GM04504 (cell line): ENCODE results near the gene NPTX1.

Source experiments
- DNase-seq: peaks from one replicate; pipeline ENCODE4 v3.0.0-alpha.2; 2012; ENCODE audit warnings: low read depth

NPTX1 gene

GRCh38 chr17:80478487-80479245, 2.3 kb upstream of the NPTX1 start:
- no peak for DNase-seq

DNA sequence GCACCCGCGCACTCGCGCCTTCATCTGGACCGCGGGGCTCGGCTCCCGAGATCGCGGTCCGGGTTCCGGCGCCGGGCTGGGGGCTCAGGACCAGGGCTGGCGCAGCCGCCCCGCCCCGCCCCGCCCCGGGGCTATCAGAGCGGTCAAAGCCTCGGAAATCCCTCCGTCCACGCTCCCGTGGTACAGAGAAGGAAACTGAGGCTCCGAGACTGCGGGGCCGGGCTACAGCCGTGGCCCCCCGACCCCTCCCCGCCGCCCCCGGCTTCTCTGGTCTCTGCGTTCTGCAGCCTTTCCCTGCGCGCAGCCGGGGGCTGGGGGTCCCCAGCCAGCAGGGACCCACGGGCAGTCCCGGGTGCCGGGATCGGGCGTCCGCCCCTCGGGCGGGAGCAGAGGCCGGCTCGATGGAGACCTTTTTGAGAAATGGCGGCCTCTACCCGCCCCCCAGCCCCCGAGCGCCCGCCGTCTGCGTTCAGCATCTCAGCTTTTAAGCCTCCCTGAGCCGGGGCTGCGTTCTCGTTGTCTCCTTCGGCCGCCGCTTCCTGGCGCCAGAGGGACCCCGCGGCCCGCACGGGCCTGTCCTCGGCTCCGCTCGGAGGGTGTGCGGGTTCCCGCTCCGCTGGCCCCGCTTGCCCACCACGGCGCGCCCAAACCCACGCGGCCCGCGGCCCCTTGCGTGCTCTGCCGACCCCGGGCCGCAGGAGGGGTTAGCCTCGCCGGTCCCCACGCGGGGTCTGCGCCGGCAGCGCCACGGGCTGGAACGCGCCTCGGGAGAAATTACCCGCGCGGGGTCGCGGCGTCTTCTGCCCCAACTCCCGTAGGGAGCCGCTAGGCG, 1.5 kb upstream of the NPTX1 start:
- DNase-seq = no peak

DNA sequence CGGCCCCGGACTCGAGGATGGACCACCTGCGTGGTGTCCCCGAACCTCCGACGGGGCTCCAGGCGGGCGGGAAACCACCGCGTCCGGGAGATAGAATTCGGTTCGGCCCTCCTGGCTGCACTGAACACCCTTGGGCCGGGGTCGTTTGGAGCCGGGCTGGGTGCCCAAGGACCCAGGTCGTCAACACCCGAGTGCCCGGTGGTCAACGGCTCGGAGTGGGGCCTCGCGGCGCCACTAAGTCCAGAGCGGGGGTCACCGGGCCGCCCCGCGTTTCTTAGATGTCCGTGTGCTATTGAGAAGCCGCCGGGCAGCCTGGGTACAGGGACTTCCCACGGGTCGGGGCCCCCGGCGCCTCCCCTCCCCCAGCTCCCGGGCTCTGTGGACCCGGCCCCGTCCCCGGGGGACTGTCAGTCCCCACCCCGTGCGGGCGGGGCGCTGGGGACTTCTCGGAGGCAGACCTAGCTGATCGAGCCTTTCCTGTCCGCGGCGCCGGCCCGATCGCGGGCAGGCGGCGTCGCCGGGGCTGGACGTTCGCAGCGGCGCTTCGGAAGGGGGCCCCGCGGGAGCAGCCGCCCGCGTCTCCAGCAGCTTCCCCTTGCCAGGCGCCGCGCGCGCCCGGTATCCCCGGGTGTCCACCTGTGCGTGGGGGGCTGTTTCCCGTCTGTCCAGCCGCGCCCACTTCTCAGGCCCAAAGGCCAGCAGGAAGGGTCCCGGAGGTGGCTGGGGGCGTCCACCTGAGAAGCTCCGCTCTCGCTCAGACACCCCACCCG, 655 bp upstream of the NPTX1 start:
- DNase-seq = no peak

DNA sequence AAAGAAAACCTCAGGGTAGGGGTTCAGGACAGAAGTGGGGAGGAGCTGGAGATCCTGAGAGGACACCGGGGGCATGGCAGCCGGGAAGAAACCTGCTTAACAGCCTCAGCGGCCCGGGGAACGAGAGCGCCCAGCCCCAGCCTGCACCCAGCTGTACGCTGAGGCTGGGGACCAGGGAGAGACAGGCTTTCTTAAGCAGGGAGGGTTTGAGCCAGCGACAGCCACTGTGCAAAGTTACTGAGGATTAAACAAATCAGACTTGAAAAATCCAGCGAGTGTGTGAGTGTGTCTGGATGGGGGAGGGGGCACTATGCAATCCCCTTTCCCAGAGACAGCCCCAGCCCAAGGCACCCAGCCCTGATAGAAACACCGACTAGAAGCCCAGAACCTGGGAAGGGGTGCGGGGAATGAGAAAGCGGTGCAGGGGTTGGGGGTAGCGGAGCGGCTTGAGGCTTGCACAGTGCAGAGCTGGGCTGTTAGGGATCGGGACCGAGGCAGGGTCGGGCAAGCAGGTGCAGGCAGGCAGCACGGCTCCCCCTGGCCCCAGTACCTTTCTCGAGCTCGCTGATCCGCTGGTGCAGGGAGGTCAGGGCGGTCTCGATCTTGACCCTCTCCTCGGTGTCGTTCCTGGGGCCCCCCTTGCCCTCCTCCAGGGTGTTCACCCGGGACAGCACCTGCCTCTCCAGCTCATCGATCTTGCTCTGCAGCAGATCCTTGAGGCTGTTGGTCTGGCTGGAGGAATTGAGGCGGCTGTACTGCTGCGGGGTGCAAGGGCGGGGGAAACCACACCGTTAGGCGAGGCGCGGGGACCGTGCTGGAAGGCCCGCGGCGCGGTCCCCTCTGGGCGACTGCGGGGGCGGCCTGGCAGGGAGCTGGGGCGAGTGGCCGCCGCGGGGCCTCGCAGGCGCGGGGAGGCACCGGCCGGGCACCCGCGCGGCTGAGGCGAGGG, 1.2 kb downstream of the NPTX1 start:
- DNase-seq = no peak

- DNase-seq = no peak
These were observed 2.0 kb downstream of the NPTX1 start for GRCh38 chr17:80474231-80474960.

- no peak for DNase-seq
These were observed 2.7 kb downstream of the NPTX1 start for GRCh38 chr17:80473701-80474100.

- DNase-seq = no peak
These were observed 3.4 kb downstream of the NPTX1 start for GRCh38 chr17:80472996-80473395.

- DNase-seq = no peak
These were observed 4.5 kb downstream of the NPTX1 start for GRCh38 chr17:80471922-80472321.

DNA sequence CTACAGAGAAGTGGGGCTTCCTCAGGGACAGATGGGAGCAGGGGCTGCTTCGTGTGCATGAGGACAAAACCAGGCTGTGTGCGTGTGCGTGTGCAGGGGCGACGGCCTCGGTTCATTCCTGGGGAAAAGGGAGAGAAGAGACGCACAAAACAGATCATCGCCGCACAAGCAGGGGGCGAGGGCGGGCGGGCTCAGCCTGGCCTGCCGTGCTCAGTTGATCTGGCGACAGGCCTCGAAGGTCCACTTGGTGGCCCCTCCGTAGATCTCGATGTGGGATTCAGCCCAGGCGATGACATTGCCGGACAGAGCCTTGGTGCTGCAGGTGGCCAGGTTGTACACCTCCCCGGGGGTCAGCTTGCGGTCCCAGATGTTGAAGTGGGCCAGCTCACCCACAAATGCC, 5.8 kb downstream of the NPTX1 start:
- DNase-seq = no peak

DNA sequence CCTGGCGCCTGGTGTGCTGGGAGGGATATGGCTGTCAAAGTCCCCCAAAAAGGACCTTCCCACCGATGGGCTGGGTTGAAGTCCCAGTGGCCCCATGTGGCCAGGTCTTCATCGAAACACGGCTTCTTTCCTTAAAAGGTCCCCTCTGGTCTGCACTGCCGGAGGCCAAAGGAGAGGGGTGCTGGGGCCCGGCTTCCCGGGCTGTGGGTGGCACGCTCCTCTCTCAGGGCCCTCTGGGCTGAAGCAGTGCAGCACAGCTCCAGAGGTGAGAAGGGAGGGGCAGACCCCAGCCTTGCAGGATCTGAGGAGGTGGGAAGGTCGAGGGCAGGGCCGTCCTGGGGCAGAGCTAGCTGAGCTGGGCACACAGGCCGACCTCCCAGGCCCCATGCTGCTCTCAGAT, 6.7 kb downstream of the NPTX1 start:
- DNase-seq = no peak

GRCh38 chr17:80468781-80469493, 7.5 kb downstream of the NPTX1 start:
- no peak for DNase-seq

DNA sequence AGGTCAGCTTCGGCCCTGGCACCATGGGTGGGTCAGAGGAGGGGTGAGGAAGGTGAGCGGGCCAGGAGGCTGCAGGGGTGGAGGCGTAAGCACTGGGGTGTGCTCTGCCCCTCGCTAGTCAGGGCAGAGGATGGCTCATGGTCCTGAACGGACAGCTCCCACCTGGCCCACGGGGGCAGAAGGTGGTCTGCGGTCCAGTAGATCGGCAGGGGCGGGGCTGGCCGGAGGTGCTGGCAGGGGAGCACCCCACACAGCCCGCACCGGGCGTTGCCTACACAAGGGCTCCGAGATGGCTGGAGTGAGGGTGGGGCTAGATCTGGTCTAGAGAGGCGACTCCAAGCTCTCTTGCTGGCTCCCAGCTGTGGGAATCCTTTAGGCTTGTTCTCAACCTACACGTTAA, 8.2 kb downstream of the NPTX1 start:
- DNase-seq = no peak

GRCh38 chr17:80466188-80466705, 10.2 kb downstream of the NPTX1 start:
- no peak for DNase-seq

DNA sequence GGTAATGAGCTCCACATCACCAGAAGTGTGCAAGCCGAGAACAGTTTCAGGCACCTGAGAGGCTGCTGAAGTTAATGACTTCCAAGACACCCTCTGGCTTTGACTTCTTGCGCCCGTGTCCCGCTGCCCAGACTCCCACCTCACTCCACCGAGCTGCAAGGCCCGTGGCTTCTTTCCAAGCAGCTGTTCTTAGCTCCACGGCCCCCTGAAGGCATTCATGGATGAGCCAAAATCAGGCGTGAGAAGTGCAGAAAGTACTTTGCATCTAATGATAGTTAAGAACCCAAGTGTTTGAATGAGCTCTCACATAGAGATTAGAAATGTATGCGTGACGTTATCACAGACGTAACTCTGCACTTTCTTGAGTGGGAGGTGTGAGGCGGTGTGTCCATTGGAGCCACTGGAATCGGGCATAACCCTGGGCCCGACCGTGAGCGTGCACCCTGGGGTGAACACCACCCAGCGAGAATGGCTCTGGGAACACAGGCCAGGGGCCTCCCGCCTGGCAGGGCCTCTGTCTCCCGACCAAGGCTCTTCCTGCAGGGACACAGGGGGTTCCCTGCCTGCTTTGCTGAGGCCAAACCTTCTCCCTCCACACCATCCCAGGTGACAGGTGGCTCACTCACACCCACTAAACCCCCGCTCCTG, 11.0 kb downstream of the NPTX1 start:
- DNase-seq = no peak

DNA sequence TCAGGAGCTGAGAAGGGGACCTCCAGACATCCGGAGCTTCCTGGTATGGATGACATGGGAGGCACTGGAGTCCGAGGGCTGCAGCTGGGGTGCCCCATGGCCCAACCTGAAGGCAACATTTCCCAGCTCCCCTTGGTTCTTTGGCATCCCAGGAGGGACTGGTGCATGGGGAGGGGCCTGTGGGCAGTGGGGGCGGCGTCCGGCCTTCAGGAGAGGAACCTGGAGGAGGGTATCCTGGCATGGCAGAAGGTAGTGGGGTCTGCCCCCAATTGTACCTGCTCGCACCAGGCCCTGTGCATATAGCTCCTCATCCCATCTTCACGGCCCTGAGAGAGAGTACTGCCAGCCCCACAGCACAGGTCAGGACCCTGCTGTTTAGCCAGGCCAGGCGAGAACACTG, 11.9 kb downstream of the NPTX1 start:
- DNase-seq = no peak

DNA sequence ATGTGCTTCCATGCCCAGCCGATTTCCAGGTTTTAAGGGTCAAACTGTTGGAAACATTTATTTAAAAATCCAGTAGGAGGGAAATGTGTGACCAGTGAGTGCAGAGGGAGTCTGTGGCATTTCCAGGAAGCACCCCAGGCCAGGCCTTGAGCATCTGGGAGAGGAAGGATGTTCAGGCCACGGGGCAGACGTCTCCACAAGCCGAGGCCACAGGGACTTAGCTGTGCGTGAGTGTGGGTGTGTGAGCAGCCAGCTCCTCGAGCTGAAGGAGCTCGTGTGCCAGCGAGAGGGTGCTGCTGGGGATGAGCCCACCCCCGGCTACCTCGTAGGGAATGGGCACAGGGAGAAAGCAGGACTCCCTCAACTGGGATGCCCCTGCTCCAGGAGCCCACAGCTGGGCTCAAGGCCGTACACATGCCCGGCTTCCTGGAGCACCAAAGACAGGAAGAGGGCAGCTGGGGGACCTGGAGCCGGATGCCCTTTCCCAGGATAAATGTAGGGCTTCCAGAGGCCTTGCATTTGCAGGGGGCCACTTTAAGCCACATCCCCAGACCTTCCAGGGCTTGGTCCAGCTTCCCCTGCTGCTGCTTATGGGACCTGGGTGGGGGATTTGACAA, 12.5 kb downstream of the NPTX1 start:
- no peak for DNase-seq

GRCh38 chr17:80461528-80462160, 14.8 kb downstream of the NPTX1 start:
- no peak for DNase-seq

- no peak for DNase-seq
These were observed 16.0 kb downstream of the NPTX1 start for GRCh38 chr17:80460429-80460834.

GRCh38 chr17:80459234-80459633, 17.2 kb downstream of the NPTX1 start:
- no peak for DNase-seq
